A549 treated with CpdA at 1 μM for 4 hours (cell line): ENCODE results near the gene SLC17A5. TPM values are rescaled to one million over a fixed set of nuclear protein-coding genes. Genes with fewer than 3 reads are reported as not detected.

Experiments
- total RNA-seq: library from RNA; stranded (reverse); fragments of 200-300 nt; extraction: Qiagen RNA extraction; gene quantifications from 5 replicates; pipeline ENCODE4 v1.2.3, GENCODE V29; 2022; ENCODE audit warnings: low read depth

Gene SLC17A5
- total RNA-seq: 8.7 to 11.3 TPM (median 9.2 TPM) in 5 replicates

GRCh38 chr6:73653571-73654424, at the start of gene SLC17A5:
TSS of gene SLC17A5 (minus strand) at chr6:73653992. CDS start at chr6:73653886, 106 bp downstream.

GRCh38 chr6:73695619-73696421, 42.0 kb upstream of the SLC17A5 start, which contains the start of gene CD109:
TSS of gene CD109 (plus strand) at chr6:73696203. CDS start at chr6:73696216, 13 bp downstream.

Other genes with a start within 250 kb of the SLC17A5 start
- 5.3 to 7.1 TPM (median 5.5 TPM) in 5 replicates for gene CGAS, start 201.7 kb downstream of the SLC17A5 start, total RNA-seq
- gene MTO1, start 192.3 kb downstream of the SLC17A5 start, total RNA-seq: 10.7 to 11.1 TPM (median 10.9 TPM) in 5 replicates
- 7,345 to 9,062 TPM (median 7,697 TPM) in 5 replicates for gene EEF1A1, start 133.0 kb downstream of the SLC17A5 start, total RNA-seq
- 21.3 to 37.3 TPM (median 29.2 TPM) in 5 replicates for gene CD109, start 42.2 kb upstream of the SLC17A5 start, total RNA-seq